PC-3 (cell line): Measurements from ENCODE around the gene ADCY9. TPM values are rescaled to one million over a fixed set of nuclear protein-coding genes. Genes with fewer than 3 reads are reported as not detected.

Experiments used
- ATAC-seq: fragments of 200-7000 bp; cut with Tn5 transposase; 2 replicates; pipeline ENCODE4 v1.9.1; 2020; ENCODE audit warnings: mild to moderate bottlenecking, moderate library complexity
- BruUV-seq: library from RNA; stranded (reverse); fragments of 400-500 nt; replicated peaks from 2 replicates; lab custom pipeline; 2021; lab: Mats Ljungman, UMichigan
- CTCF ChIA-PET: fragments of 300-600 bp; sonication (Branson Sonifier 250); formaldehyde crosslinking; loops from one replicate; lab custom pipeline; 2022; ENCODE audit warnings: antibody characterized with exemption; lab: Charles Lee
- POLR2A ChIA-PET: fragments of 300-600 bp; sonication (Branson Sonifier 250); formaldehyde crosslinking; loops from one replicate; lab custom pipeline; 2022; ENCODE audit warnings: antibody characterized with exemption; ENCODE audit not compliant: unreplicated experiment; lab: Charles Lee
- DNase-seq: peaks from one replicate; pipeline ENCODE4 v3.0.0-alpha.2; 2015
- H2AFZ ChIP-seq: fragments of 300-600 bp; sonication (generic); 2 replicates; pipeline ENCODE4 v1.6.0; 2016; ENCODE audit warnings: antibody characterized with exemption, low read length
- H3F3A ChIP-seq: fragments of 300-600 bp; sonication (generic); one replicate; pipeline ENCODE4 v1.6.0; 2017; ENCODE audit warnings: antibody characterized with exemption, low read length, control low read depth, mild to moderate bottlenecking; ENCODE audit not compliant: unreplicated experiment
- H3K27ac ChIP-seq: fragments of 300-600 bp; sonication (generic); 2 replicates; pipeline ENCODE4 v1.5.1; 2016; ENCODE audit warnings: mild to moderate bottlenecking, low read length
- H3K27me3 ChIP-seq: fragments of 300-600 bp; sonication (generic); 2 replicates; pipeline ENCODE4 v1.6.1; 2016; ENCODE audit warnings: low read length, mixed read lengths
- H3K36me3 ChIP-seq: fragments of 300-600 bp; sonication (generic); 2 replicates; pipeline ENCODE4 v1.6.1; 2016; ENCODE audit warnings: low read depth, mixed run types, low read length, mixed read lengths
- H3K4me1 ChIP-seq: fragments of 300-600 bp; sonication (generic); 2 replicates; pipeline ENCODE4 v1.5.1; 2016; ENCODE audit warnings: low read length; ENCODE audit not compliant: insufficient read depth
- H3K4me2 ChIP-seq: fragments of 300-600 bp; sonication (generic); 2 replicates; pipeline ENCODE4 v1.6.0; 2016; ENCODE audit warnings: low read length
- H3K4me3 ChIP-seq: fragments of 300-600 bp; sonication (generic); 2 replicates; pipeline ENCODE4 v1.5.1; 2016; ENCODE audit warnings: mild to moderate bottlenecking, low read length, mixed read lengths
- H3K79me2 ChIP-seq: fragments of 300-600 bp; sonication (generic); 2 replicates; pipeline ENCODE4 v1.6.1; 2017; ENCODE audit warnings: low read length, mixed read lengths
- H3K9ac ChIP-seq: fragments of 300-600 bp; sonication (generic); 2 replicates; pipeline ENCODE4 v1.6.0; 2016; ENCODE audit warnings: mild to moderate bottlenecking, low read length
- H3K9me2 ChIP-seq: fragments of 300-600 bp; sonication (generic); replicated peaks from 2 replicates; pipeline ENCODE4 v1.6.1; 2016; ENCODE audit warnings: mixed run types, low read length, mixed read lengths
- H3K9me3 ChIP-seq: fragments of 300-600 bp; sonication (generic); 2 replicates; pipeline ENCODE4 v1.6.1; 2016; ENCODE audit warnings: low read length, mixed read lengths
- H4K20me1 ChIP-seq: fragments of 300-600 bp; sonication (generic); 2 replicates; pipeline ENCODE4 v1.6.1; 2016; ENCODE audit warnings: low read length, mixed read lengths
- EZH2 ChIP-seq: fragments of 300-600 bp; sonication (generic); IDR thresholded peaks from one replicate; pipeline ENCODE4 v1.6.1; 2017; ENCODE audit warnings: antibody characterized with exemption, mild to moderate bottlenecking, low read length; ENCODE audit not compliant: unreplicated experiment
- EZH2phosphoT487 ChIP-seq: fragments of 300-600 bp; sonication (generic); IDR thresholded peaks from 2 replicates; pipeline ENCODE4 v1.6.1; 2018; ENCODE audit warnings: mild to moderate bottlenecking, antibody characterized with exemption, low read length, borderline replicate concordance
- intact Hi-C: fragments of 100-400 bp; cut with micrococcal nuclease; formaldehyde crosslinking; loops from 2 replicates; pipeline ENCODE4 v1.9.0; 2023
- total RNA-seq: library from RNA; depleted of rRNA; stranded (reverse); fragments of >200 nt; gene quantifications from 2 replicates; pipeline ENCODE4 v1.2.3, GENCODE V29; 2014
- TF ChIP-seq, protein P1 (sequence below): fragments of 300-600 bp; sonication (generic); conservative IDR thresholded peaks from 2 replicates; pipeline ENCODE4 v1.5.1; 2017; ENCODE audit warnings: antibody characterized with exemption, low read depth, mild to moderate bottlenecking, low read length

Gene ADCY9
- total RNA-seq, 1 experiment from 2014 or later, result 6.2 TPM

DNA sequence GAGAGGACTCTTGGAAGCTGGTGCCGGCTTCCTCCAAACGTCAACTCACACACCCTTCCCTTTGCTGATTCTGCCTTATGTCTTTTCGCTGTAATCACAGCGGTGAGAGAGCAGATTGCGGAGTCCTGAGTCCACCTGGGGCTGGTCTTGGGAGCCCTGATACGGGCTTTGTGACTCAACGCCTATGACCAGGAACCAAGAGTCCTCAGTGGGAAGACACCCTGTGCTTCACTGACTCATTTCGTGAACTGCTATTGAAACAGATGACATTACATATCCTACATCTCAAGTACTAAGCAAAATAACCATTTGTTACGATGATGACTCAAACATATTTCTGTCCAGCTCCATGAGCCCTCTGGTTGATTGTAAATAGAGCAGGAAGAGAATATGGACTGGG, 145.0 kb downstream of the ADCY9 start:
- H2AFZ ChIP-seq, result peak overlapping the region; percentile 40
- DNase-seq, result peak; percentile 75

DNA sequence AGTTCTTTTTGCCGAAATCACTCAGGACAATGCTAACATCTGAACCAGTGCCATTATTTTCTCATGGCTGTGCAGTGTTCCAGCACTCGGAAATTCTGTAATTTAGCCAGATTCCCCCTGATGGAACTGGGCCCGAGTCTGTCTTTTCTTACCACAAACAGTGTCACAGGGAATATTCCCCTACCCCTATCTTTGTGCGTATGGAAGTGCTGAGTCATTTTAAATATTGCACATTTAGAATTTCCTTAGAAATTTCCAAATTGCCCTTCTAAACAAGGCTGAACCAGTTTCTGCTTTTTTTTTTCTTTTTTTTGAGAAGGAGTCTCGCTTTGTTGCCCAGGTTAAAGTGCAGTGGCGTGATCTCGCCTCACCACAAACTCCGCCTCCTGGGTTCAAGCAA, 147.7 kb downstream of the ADCY9 start:
- Histone ChIP-seq H3K9me3 (no peaks in the 10 kb centered on the region), H3F3A (no peaks in the 10 kb centered on the region), H3K27me3 (no peaks in the 10 kb centered on the region), H3K4me3 (no peak overlapping the region), H3K4me1 (peaks cover 11% of the 10 kb centered on the region), H3K36me3 (no peaks in the 10 kb centered on the region), H3K27ac (no peak overlapping the region), H3K79me2 (no peaks in the 10 kb centered on the region), H4K20me1 (no peaks in the 10 kb centered on the region), H3K9ac (no peak overlapping the region), H2AFZ (no peak overlapping the region), H3K9me2 (no peaks in the 10 kb centered on the region), H3K4me2 (no peak overlapping the region)
- POLR2A ChIA-PET, result no interaction called here
- TF ChIP-seq, protein P1, sequence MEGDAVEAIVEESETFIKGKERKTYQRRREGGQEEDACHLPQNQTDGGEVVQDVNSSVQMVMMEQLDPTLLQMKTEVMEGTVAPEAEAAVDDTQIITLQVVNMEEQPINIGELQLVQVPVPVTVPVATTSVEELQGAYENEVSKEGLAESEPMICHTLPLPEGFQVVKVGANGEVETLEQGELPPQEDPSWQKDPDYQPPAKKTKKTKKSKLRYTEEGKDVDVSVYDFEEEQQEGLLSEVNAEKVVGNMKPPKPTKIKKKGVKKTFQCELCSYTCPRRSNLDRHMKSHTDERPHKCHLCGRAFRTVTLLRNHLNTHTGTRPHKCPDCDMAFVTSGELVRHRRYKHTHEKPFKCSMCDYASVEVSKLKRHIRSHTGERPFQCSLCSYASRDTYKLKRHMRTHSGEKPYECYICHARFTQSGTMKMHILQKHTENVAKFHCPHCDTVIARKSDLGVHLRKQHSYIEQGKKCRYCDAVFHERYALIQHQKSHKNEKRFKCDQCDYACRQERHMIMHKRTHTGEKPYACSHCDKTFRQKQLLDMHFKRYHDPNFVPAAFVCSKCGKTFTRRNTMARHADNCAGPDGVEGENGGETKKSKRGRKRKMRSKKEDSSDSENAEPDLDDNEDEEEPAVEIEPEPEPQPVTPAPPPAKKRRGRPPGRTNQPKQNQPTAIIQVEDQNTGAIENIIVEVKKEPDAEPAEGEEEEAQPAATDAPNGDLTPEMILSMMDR, result no peak
- no peak for TF ChIP-seq EZH2
- no peak for TF ChIP-seq EZH2phosphoT487
- DNase-seq, result no peak
- BruUV-seq, result no TSS peak
- no peak for ATAC-seq
- CTCF ChIA-PET, result no interaction called here
- intact Hi-C loops, result no loop called here

More for the DNA sequence above, 145.0 kb downstream of the ADCY9 start:
- TF ChIP-seq EZH2phosphoT487, result no peak
- TF ChIP-seq, protein P1, result no peak
- no peak for TF ChIP-seq EZH2
- no peaks in the 10 kb centered on the region for H3K79me2 ChIP-seq
- no TSS peak for BruUV-seq
- H3K9ac ChIP-seq, result no peak overlapping the region
- peak overlapping the region; percentile 54 for H3K4me2 ChIP-seq
- no peaks in the 10 kb centered on the region for H3K27me3 ChIP-seq
- POLR2A ChIA-PET, result interaction anchor here (0.7 kb wide), 1 partner anchor 21 kb away, joined by 5 read pairs; no protein-coding TSS in a partner anchor
- CTCF ChIA-PET, result no interaction called here
- H4K20me1 ChIP-seq, result no peaks in the 10 kb centered on the region
- H3K4me3 ChIP-seq, result no peak overlapping the region
- peak; percentile 98 for ATAC-seq
- no peaks in the 10 kb centered on the region for H3K9me2 ChIP-seq
- intact Hi-C loops, result no loop called here
- H3K27ac ChIP-seq, result peak overlapping the region; percentile 70
- no peaks in the 10 kb centered on the region for H3K9me3 ChIP-seq
- no peaks in the 10 kb centered on the region for H3F3A ChIP-seq
- no peaks in the 10 kb centered on the region for H3K36me3 ChIP-seq
- peaks cover 11% of the 10 kb centered on the region for H3K4me1 ChIP-seq

DNA sequence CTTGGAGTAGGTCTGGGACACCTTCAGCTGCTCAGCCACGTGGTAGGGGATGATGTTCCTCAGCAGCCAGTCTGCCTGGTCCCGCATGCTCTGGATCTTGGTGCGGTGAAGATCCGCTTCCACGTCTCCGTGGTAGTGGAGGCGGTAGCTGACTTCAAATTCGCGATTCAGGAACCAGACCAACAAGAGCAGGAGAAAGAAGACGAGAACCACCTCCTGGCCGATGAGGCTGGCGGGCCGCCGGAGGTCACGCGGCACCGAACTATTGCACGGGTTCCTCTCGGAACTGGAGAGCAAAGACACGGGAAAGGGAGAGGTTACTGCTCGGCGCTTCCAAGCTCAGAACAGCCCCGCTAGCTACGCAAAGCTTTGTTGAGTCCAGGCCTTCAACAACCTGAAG, 149.6 kb downstream of the ADCY9 start:
- Histone ChIP-seq H3K9me2 (no peaks in the 10 kb centered on the region), H3K4me2 (no peak overlapping the region), H2AFZ (no peak overlapping the region), H3K27ac (no peak overlapping the region), H3K27me3 (no peaks in the 10 kb centered on the region), H3K36me3 (no peaks in the 10 kb centered on the region), H3K79me2 (no peaks in the 10 kb centered on the region), H3K9ac (no peak overlapping the region), H3K9me3 (no peaks in the 10 kb centered on the region), H3F3A (no peaks in the 10 kb centered on the region), H3K4me3 (no peak overlapping the region), H4K20me1 (no peaks in the 10 kb centered on the region), H3K4me1 (peaks cover 9% of the 10 kb centered on the region)
- CTCF ChIA-PET, result no interaction called here
- intact Hi-C loops, result no loop called here
- no peak for DNase-seq
- ATAC-seq, result no peak
- TF ChIP-seq EZH2phosphoT487 (no peak), EZH2 (no peak)
- TF ChIP-seq, protein P1, result no peak
- POLR2A ChIA-PET, result no interaction called here
- no TSS peak for BruUV-seq
